HepG2 (cell line): Measurements from ENCODE around the gene GSS. TPM values are rescaled to one million over a fixed set of nuclear protein-coding genes. Genes with fewer than 3 reads are reported as not detected.

Experiments used
- BCL6 ChIP-seq: IDR thresholded peaks from 2 replicates; pipeline ENCODE4 v1.6.1; 2016; ENCODE audit warnings: missing genetic modification reagents, missing compliant biosample characterization
- CCAR2 ChIP-seq: fragments of 200-400 bp; formaldehyde crosslinking; optimal IDR thresholded peaks from 2 replicates; pipeline ENCODE3; 2018; ENCODE audit warnings: low read depth, mild to moderate bottlenecking, low read length, moderate library complexity
- DPF2 ChIP-seq: sonication (generic); formaldehyde crosslinking; IDR thresholded peaks from 2 replicates; pipeline ENCODE4 v1.4.0; 2020; ENCODE audit warnings: mild to moderate bottlenecking, low read depth, missing genetic modification reagents, borderline replicate concordance
- KDM4B ChIP-seq: sonication (generic); formaldehyde crosslinking; IDR thresholded peaks from 2 replicates; pipeline ENCODE4 v1.4.0; 2020; ENCODE audit warnings: missing genetic modification reagents
- MED8 ChIP-seq: sonication (generic); formaldehyde crosslinking; IDR thresholded peaks from 2 replicates; pipeline ENCODE4 v1.8.1; 2023; ENCODE audit warnings: mild to moderate bottlenecking, missing genetic modification reagents; ENCODE audit not compliant: insufficient replicate concordance
- NFE2L1 ChIP-seq: sonication (generic); formaldehyde crosslinking; IDR thresholded peaks from 2 replicates; pipeline ENCODE4 v1.4.0; 2020; ENCODE audit warnings: missing genetic modification reagents, mild to moderate bottlenecking, borderline replicate concordance
- NFKBIZ ChIP-seq: IDR thresholded peaks from 2 replicates; pipeline ENCODE4 v1.6.1; 2018; ENCODE audit warnings: missing genetic modification reagents, missing compliant biosample characterization
- NR3C1 ChIP-seq: sonication (generic); formaldehyde crosslinking; IDR thresholded peaks from 2 replicates; pipeline ENCODE4 v1.4.0; 2020; ENCODE audit warnings: missing genetic modification reagents
- PAF1 ChIP-seq: IDR thresholded peaks from 2 replicates; pipeline ENCODE4 v1.6.1; 2016; ENCODE audit warnings: missing genetic modification reagents, missing compliant biosample characterization
- PHF20 ChIP-seq: sonication (generic); formaldehyde crosslinking; IDR thresholded peaks from 2 replicates; pipeline ENCODE4 v1.5.0; 2020; ENCODE audit warnings: mild to moderate bottlenecking, missing genetic modification reagents
- PHF21A ChIP-seq: sonication (generic); formaldehyde crosslinking; IDR thresholded peaks from 2 replicates; pipeline ENCODE4 v1.5.0; 2020; ENCODE audit warnings: mild to moderate bottlenecking, missing genetic modification reagents
- REXO4 ChIP-seq: sonication (generic); formaldehyde crosslinking; IDR thresholded peaks from 2 replicates; pipeline ENCODE4 v1.8.0; 2022; ENCODE audit warnings: missing genetic modification reagents, mild to moderate bottlenecking, borderline replicate concordance
- ZC3H4 ChIP-seq: sonication (generic); formaldehyde crosslinking; IDR thresholded peaks from 2 replicates; pipeline ENCODE4 v1.4.0; 2020; ENCODE audit warnings: missing genetic modification reagents, borderline replicate concordance
- ZEB1 ChIP-seq: IDR thresholded peaks from 2 replicates; pipeline ENCODE4 v1.6.1; 2012; ENCODE audit warnings: mild to moderate bottlenecking, low read depth, inconsistent platforms; ENCODE audit not compliant: insufficient replicate concordance
- ZMYM3 ChIP-seq: sonication (generic); formaldehyde crosslinking; IDR thresholded peaks from 2 replicates; pipeline ENCODE4 v1.5.1; 2020; ENCODE audit warnings: mild to moderate bottlenecking, missing genetic modification reagents
- ZNF713 ChIP-seq: sonication (generic); formaldehyde crosslinking; IDR thresholded peaks from 2 replicates; pipeline ENCODE4 v1.4.0; 2020; ENCODE audit warnings: mild to moderate bottlenecking, missing genetic modification reagents
- polyA plus RNA-seq, 8 experiments: library from polyadenylated mRNA; depleted of rRNA in 3 of 8; stranded (reverse) in 7 of 8; unstranded in 1 of 8; fragments of >200 nt; fragmentation: Illumina TruSeq in 4 of 8; extraction: Trizol in 4 of 8; gene quantifications; 2 replicates each; pipeline versions ENCODE4 v1.2.1 to v1.2.3, GENCODE V29; 2011 to 2016; ENCODE audit warnings: low read depth in 4 of 8, missing spikeins in 1 of 8, mixed read lengths in 1 of 8; ENCODE audit not compliant: insufficient read depth in 1 of 8
- total RNA-seq, 5 experiments: library from RNA; depleted of rRNA; stranded (reverse); fragments of >200 nt; fragmentation: Illumina TruSeq; extraction: Trizol; gene quantifications; 2 replicates each; pipeline ENCODE4 v1.2.3, GENCODE V29; 2016; ENCODE audit warnings: low read depth in 1 of 5
- TF ChIP-seq, protein P1 (sequence below): sonication (generic); formaldehyde crosslinking; IDR thresholded peaks from 2 replicates; pipeline ENCODE4 v1.8.1; 2022; ENCODE audit warnings: low read depth, mild to moderate bottlenecking, missing genetic modification reagents
- TF ChIP-seq, protein P2 (sequence below): sonication (generic); formaldehyde crosslinking; IDR thresholded peaks from 2 replicates; pipeline ENCODE4 v1.9.0; 2021; ENCODE audit warnings: missing genetic modification reagents, mild to moderate bottlenecking, borderline replicate concordance
- TF ChIP-seq, protein P3 (sequence below): sonication (generic); formaldehyde crosslinking; IDR thresholded peaks from 2 replicates; pipeline ENCODE4 v1.9.0; 2021; ENCODE audit warnings: missing genetic modification reagents, borderline replicate concordance
- TF ChIP-seq, protein P4 (sequence below): sonication (generic); formaldehyde crosslinking; IDR thresholded peaks from 2 replicates; pipeline ENCODE4 v1.4.0; 2020; ENCODE audit warnings: missing genetic modification reagents

The GSS gene
- total and polyA plus RNA-seq, 2 of the 13 experiments (the other 11 are each of a cell fraction or from before 2014, with no cell fraction given) = 80.1 to 102 TPM

DNA sequence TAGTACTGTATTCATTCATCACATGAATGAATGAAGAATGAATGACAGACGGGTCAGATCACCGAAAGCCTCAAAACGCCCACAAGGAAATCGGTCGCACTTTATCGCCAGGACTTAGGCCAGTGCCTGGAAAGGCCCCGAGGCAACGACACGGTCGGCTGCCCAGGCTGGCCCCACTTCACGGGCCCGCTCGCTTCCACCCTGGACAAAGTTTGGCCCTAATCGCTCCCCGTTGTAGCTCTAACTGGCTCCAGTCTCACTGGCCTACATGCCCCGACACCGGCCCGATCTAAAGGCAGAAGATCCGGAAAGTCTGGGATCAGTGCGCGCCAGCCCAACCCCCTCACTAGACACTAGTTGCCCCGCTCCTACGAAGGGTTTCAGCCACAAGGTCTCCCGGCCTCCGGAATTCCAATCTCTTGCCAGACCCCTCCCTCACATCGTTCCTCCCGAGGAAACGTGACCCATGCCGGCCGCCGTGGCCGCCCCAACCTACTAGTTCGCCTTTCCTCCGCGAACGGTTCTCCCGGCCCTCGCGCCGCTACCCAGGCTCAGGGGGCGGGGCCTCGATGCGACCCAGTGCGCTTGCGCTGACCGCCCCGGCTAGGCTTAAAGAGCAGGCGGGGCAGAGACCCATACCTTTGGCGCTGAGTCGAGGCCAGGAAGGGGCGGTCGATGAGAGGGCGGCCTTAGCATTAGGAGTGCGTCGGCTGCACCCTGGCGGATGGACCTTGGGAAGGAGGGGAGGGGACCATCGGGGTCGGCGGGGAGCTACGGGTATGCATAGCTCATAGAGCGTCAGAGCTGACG lies at the start of gene GSS, which contains the start of gene MYH7B (continued):
- TF ChIP-seq NFE2L1 (CRISPR knock-in tag) (0 out of 2 replicates have a peak, but pooled peaks have one; percentile 4), NR3C1 (CRISPR knock-in tag) (no peak), ZC3H4 (0 out of 2 replicates have a peak, but pooled peaks have one; percentile 30), DPF2 (CRISPR knock-in tag) (peak; percentile 42; the same call in 1 of the 2 replicates), PHF21A (CRISPR knock-in tag) (peak; percentile 99), REXO4 (CRISPR knock-in tag) (no peak; the same call in 1 of the 2 replicates), NFKBIZ (CRISPR knock-in tag) (peak; percentile 82), MED8 (peak; percentile 93), ZMYM3 (CRISPR knock-in tag) (peak; percentile 84), ZEB1 (peak; percentile 57), PAF1 (CRISPR knock-in tag) (no peak), ZNF713 (no peak), KDM4B (CRISPR knock-in tag) (peak; percentile 91), BCL6 (peak; percentile 76), CCAR2 (peak; percentile 66), PHF20 (CRISPR knock-in tag) (peak; percentile 93)
- TF ChIP-seq, protein P1, sequence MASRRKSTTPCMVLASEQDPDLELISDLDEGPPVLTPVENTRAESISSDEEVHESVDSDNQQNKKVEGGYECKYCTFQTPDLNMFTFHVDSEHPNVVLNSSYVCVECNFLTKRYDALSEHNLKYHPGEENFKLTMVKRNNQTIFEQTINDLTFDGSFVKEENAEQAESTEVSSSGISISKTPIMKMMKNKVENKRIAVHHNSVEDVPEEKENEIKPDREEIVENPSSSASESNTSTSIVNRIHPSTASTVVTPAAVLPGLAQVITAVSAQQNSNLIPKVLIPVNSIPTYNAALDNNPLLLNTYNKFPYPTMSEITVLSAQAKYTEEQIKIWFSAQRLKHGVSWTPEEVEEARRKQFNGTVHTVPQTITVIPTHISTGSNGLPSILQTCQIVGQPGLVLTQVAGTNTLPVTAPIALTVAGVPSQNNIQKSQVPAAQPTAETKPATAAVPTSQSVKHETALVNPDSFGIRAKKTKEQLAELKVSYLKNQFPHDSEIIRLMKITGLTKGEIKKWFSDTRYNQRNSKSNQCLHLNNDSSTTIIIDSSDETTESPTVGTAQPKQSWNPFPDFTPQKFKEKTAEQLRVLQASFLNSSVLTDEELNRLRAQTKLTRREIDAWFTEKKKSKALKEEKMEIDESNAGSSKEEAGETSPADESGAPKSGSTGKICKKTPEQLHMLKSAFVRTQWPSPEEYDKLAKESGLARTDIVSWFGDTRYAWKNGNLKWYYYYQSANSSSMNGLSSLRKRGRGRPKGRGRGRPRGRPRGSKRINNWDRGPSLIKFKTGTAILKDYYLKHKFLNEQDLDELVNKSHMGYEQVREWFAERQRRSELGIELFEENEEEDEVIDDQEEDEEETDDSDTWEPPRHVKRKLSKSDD (CRISPR knock-in tag) = peak; percentile 94
- TF ChIP-seq, protein P2, sequence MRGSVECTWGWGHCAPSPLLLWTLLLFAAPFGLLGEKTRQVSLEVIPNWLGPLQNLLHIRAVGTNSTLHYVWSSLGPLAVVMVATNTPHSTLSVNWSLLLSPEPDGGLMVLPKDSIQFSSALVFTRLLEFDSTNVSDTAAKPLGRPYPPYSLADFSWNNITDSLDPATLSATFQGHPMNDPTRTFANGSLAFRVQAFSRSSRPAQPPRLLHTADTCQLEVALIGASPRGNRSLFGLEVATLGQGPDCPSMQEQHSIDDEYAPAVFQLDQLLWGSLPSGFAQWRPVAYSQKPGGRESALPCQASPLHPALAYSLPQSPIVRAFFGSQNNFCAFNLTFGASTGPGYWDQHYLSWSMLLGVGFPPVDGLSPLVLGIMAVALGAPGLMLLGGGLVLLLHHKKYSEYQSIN (CRISPR knock-in tag) = peak; percentile 74; the same call in 1 of the 2 replicates
- TF ChIP-seq, protein P3, sequence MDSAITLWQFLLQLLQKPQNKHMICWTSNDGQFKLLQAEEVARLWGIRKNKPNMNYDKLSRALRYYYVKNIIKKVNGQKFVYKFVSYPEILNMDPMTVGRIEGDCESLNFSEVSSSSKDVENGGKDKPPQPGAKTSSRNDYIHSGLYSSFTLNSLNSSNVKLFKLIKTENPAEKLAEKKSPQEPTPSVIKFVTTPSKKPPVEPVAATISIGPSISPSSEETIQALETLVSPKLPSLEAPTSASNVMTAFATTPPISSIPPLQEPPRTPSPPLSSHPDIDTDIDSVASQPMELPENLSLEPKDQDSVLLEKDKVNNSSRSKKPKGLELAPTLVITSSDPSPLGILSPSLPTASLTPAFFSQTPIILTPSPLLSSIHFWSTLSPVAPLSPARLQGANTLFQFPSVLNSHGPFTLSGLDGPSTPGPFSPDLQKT = no peak
- TF ChIP-seq, protein P4, sequence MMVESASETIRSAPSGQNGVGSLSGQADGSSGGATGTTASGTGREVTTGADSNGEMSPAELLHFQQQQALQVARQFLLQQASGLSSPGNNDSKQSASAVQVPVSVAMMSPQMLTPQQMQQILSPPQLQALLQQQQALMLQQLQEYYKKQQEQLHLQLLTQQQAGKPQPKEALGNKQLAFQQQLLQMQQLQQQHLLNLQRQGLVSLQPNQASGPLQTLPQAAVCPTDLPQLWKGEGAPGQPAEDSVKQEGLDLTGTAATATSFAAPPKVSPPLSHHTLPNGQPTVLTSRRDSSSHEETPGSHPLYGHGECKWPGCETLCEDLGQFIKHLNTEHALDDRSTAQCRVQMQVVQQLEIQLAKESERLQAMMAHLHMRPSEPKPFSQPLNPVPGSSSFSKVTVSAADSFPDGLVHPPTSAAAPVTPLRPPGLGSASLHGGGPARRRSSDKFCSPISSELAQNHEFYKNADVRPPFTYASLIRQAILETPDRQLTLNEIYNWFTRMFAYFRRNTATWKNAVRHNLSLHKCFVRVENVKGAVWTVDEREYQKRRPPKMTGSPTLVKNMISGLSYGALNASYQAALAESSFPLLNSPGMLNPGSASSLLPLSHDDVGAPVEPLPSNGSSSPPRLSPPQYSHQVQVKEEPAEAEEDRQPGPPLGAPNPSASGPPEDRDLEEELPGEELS (CRISPR knock-in tag) = peak; percentile 73; the same call in 1 of the 2 replicates
